ENCODE results near the gene SMARCA1. TPM values are rescaled to one million over a fixed set of nuclear protein-coding genes. Genes with fewer than 3 reads are reported as not detected.

The SMARCA1 gene
- total RNA-seq, 2 experiments from 2014 or later: not detected

- no peak overlapping the region for H3K27ac Mint-ChIP-seq
- H3K4me3 Mint-ChIP-seq: no peak overlapping the region
- no peaks in the 10 kb centered on the region for H3K36me3 Mint-ChIP-seq (ENCODE audit: low read depth)
- no peaks in the 10 kb centered on the region for H3K9me3 Mint-ChIP-seq
- POLR2A ChIA-PET: no interaction called here
- H3K27me3 Mint-ChIP-seq: no peaks in the 10 kb centered on the region
- CTCF ChIA-PET: interaction anchor here (0.6 kb wide), 1 partner anchor 15 kb away, joined by 3 read pairs; no protein-coding TSS in a partner anchor
- no peak for DNase-seq
- no peaks in the 10 kb centered on the region for H3K4me1 Mint-ChIP-seq
These were observed 25.8 kb upstream of the SMARCA1 start for GRCh38 chrX:129549124-129549523.

DNA sequence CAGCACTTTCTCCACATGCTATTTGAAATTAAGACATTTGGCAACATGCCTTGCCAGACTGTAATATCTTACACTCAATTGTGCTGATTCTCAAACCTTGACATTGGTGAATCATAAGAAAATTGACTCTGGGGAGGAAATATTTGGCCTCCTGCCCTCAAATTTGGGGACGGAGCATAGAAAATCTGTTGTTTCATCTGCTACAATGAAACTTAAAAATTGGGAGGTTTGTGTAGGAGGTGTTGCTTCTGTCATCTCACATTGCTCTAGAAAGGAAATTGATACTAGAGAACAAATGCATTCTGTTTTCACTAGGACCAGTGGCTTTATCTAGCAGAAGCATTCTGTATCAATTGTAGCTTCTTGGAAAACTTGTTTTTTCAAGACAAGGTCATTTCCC lies 22.1 kb upstream of the SMARCA1 start:
- Mint-ChIP-seq H3K36me3 (ENCODE audit: low read depth) (no peaks in the 10 kb centered on the region), H3K27me3 (no peaks in the 10 kb centered on the region), H3K27ac (no peak overlapping the region), H3K4me1 (peaks cover 6% of the 10 kb centered on the region), H3K4me3 (no peak overlapping the region), H3K9me3 (no peaks in the 10 kb centered on the region)
- DNase-seq: no peak
- POLR2A ChIA-PET: no interaction called here
- CTCF ChIA-PET: no interaction called here

GRCh38 chrX:129544780-129545179 lies 21.5 kb upstream of the SMARCA1 start:
- Mint-ChIP-seq H3K4me1 (peaks cover 6% of the 10 kb centered on the region), H3K9me3 (no peaks in the 10 kb centered on the region), H3K4me3 (no peak overlapping the region), H3K27ac (no peak overlapping the region), H3K27me3 (no peaks in the 10 kb centered on the region), H3K36me3 (ENCODE audit: low read depth) (no peaks in the 10 kb centered on the region)
- no peak for DNase-seq
- POLR2A ChIA-PET: no interaction called here
- CTCF ChIA-PET: no interaction called here

- H3K4me1 Mint-ChIP-seq: peaks cover 6% of the 10 kb centered on the region
- DNase-seq: no peak
- no peak overlapping the region for H3K27ac Mint-ChIP-seq
- H3K27me3 Mint-ChIP-seq: peaks cover 3% of the 10 kb centered on the region
- H3K36me3 Mint-ChIP-seq (ENCODE audit: low read depth): no peaks in the 10 kb centered on the region
- CTCF ChIA-PET: interaction anchor here (1.0 kb wide), 1 partner anchor 74 kb away, joined by 3 read pairs; no protein-coding TSS in a partner anchor
- H3K4me3 Mint-ChIP-seq: peak overlapping the region; percentile 60
- H3K9me3 Mint-ChIP-seq: no peaks in the 10 kb centered on the region
- POLR2A ChIA-PET: no interaction called here
These were observed 17.5 kb upstream of the SMARCA1 start for GRCh38 chrX:129540722-129541184.

DNA sequence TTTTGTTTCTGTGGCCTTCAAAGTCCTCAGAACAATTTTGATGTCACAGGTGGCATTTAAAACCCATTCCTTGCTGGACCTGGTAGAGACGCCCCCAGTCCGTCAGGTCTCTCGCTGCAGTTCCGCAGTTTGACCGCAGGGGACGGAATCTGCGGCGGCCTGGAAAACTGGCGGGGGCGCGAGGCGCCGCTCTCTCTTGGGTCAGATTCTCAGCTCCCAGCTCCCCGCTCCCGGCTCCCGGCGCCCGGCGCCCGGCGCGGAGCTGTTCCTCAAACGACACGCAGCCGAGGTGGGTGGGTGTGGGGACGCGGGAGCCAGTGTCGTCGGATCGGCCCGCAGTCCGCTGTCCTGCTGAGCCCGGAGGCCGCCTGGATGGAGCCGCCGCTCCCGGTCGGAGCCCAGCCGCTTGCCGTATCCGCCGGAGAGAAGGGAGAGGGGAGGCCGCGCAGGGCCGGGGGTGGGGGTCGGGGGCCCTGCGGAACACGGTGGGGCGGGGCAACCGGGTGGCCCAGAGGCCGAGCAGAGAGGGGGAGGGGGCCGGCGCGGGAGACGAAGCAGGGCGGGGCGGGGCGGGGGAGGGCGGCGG lies 16.9 kb upstream of the SMARCA1 start, which contains the start of gene OCRL:
OCRL (plus strand) TSS at position 192 of the 586 bp plus-strand sequence; CDS start at position 373, 181 bp downstream.
- H3K36me3 Mint-ChIP-seq (ENCODE audit: low read depth): no peaks in the 10 kb centered on the region
- peak within 1 kb of the TSS; percentile 76 for H3K4me3 Mint-ChIP-seq
- peaks cover 3% of the 10 kb centered on the region for H3K27me3 Mint-ChIP-seq

DNA sequence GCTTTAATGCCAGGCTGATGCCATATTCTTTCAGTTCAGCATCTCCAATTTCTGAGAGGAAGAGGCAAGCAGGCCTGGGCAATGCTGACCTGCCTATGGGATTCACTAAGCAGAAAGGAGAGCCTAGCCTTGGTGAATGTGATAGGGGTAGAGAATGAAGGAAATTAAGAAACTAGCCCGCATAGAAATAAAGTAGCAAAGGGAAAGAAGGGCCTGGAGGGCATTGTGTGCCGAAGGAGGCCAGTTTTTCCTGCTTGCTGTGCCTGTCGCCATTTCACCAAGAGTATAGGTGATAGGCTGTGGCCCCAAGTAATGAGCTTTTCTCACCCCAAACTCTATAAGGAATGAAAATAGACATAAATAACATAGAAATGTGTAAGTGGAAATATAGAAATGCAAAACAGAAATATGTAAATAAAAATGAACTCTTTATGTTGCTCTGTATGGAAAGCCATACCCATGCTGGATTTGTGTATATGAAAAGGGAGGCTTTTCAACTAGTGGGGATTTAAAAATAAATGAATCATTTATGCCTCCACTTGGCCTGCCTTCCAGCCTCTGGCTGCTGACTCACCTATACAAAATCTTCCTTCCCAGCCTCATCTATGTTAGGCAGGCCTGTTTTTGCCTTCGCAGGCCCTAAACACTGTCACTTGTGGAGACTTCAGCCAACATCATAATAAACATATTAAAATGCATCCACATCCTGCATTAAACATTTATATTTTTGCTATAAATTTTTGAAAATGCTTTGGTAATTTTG lies 11.7 kb upstream of the SMARCA1 start:
- H3K36me3 Mint-ChIP-seq (ENCODE audit: low read depth): no peaks in the 10 kb centered on the region
- no peak overlapping the region for H3K4me3 Mint-ChIP-seq
- CTCF ChIA-PET: interaction anchor here (0.5 to 0.6 kb wide), 2 partner anchors 15 to 27 kb away, joined by 3 read pairs; no protein-coding TSS in a partner anchor
- DNase-seq: no peak
- no peaks in the 10 kb centered on the region for H3K4me1 Mint-ChIP-seq
- no peaks in the 10 kb centered on the region for H3K9me3 Mint-ChIP-seq
- peaks cover 5% of the 10 kb centered on the region for H3K27me3 Mint-ChIP-seq
- POLR2A ChIA-PET: no interaction called here
- no peak overlapping the region for H3K27ac Mint-ChIP-seq

More for the DNA sequence above, 16.9 kb upstream of the SMARCA1 start, which contains the start of gene OCRL:
- ChIA-PET POLR2A (no interaction called here), CTCF (interaction anchor here (0.7 to 1.0 kb wide), 2 partner anchors 74 to 109 kb away, joined by 3 to 4 read pairs; no protein-coding TSS in a partner anchor)
- Mint-ChIP-seq H3K27ac (no peak within 1 kb of the TSS), H3K4me1 (peaks cover 6% of the 10 kb centered on the region), H3K9me3 (no peaks in the 10 kb centered on the region)
- DNase-seq: peak; percentile 32

DNA sequence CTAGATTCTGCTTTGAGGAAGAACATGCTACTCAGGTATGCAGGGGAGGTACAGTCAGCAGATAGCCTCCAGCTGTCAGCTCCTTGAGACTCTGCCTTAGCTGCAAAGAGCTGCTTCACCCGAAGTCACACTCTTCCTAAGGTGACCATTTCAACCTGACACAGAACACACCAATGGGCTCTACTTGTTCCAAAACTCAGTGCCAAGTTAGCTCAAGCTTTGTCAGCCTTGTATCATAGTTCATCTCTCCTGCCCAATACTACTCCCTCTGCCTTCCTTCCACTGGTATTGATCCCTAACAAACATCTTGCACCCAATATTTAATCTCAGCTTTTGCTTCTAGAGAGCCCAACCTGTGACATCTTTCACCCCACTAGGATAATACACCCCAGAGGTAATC lies 7.8 kb upstream of the SMARCA1 start:
- no peak for DNase-seq
- no peaks in the 10 kb centered on the region for H3K36me3 Mint-ChIP-seq (ENCODE audit: low read depth)
- H3K9me3 Mint-ChIP-seq: no peaks in the 10 kb centered on the region
- ChIA-PET POLR2A (no interaction called here), CTCF (no interaction called here)
- H3K27ac Mint-ChIP-seq: no peak overlapping the region
- no peak overlapping the region for H3K4me3 Mint-ChIP-seq
- no peaks in the 10 kb centered on the region for H3K4me1 Mint-ChIP-seq
- H3K27me3 Mint-ChIP-seq: peaks cover 2% of the 10 kb centered on the region

- CTCF ChIA-PET: no interaction called here
These were observed 7.1 kb upstream of the SMARCA1 start for GRCh38 chrX:129530410-129530809.

GRCh38 chrX:129529685-129530281 lies 6.5 kb upstream of the SMARCA1 start:
- ChIA-PET POLR2A (no interaction called here), CTCF (interaction anchor here (0.6 kb wide), 1 partner anchor 771 kb away, joined by 3 read pairs; no protein-coding TSS in a partner anchor)
- no peak overlapping the region for H3K4me3 Mint-ChIP-seq
- H3K9me3 Mint-ChIP-seq: no peaks in the 10 kb centered on the region
- no peak overlapping the region for H3K27ac Mint-ChIP-seq
- DNase-seq: no peak
- no peaks in the 10 kb centered on the region for H3K36me3 Mint-ChIP-seq (ENCODE audit: low read depth)
- peaks cover 9% of the 10 kb centered on the region for H3K27me3 Mint-ChIP-seq
- no peaks in the 10 kb centered on the region for H3K4me1 Mint-ChIP-seq

More at GRCh38 chrX:129530410-129530809, 7.1 kb upstream of the SMARCA1 start:
- peaks cover 3% of the 10 kb centered on the region for H3K27me3 Mint-ChIP-seq
- H3K27ac Mint-ChIP-seq: no peak overlapping the region
- no peaks in the 10 kb centered on the region for H3K9me3 Mint-ChIP-seq
- POLR2A ChIA-PET: no interaction called here
- H3K36me3 Mint-ChIP-seq (ENCODE audit: low read depth): no peaks in the 10 kb centered on the region
- DNase-seq: no peak
- no peak overlapping the region for H3K4me3 Mint-ChIP-seq
- H3K4me1 Mint-ChIP-seq: no peaks in the 10 kb centered on the region

- H3K27me3 Mint-ChIP-seq: peaks cover 26% of the 10 kb centered on the region
- ChIA-PET CTCF (no interaction called here), POLR2A (no interaction called here)
- no peaks in the 10 kb centered on the region for H3K36me3 Mint-ChIP-seq (ENCODE audit: low read depth)
- peaks cover 6% of the 10 kb centered on the region for H3K4me1 Mint-ChIP-seq
- H3K9me3 Mint-ChIP-seq: peaks cover 1% of the 10 kb centered on the region
- no peak overlapping the region for H3K27ac Mint-ChIP-seq
- no peak overlapping the region for H3K4me3 Mint-ChIP-seq
- DNase-seq: no peak
These were observed 2.6 kb upstream of the SMARCA1 start for GRCh38 chrX:129525896-129526295.

DNA sequence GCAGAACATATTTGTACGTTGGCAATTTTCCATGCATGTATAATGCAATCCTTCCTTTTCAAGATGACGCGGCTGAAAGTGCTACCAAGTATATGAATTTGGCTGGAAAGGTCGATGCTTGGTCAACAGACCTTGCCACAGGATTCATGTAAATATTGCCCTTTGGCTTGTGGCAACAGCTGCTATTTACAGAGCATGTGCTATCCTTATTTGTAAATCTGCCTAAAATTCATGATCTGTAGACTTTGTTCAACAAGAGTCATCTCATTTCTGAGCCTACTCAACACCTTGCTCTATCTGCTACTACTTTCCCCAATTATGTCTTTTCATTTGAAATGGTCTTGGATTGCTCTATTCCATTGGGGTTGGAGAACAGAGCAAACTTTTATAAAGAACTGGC lies 1.9 kb upstream of the SMARCA1 start:
- ChIA-PET CTCF (no interaction called here), POLR2A (no interaction called here)
- Mint-ChIP-seq H3K36me3 (ENCODE audit: low read depth) (no peaks in the 10 kb centered on the region), H3K9me3 (peaks cover 1% of the 10 kb centered on the region), H3K27ac (no peak overlapping the region), H3K27me3 (peaks cover 26% of the 10 kb centered on the region), H3K4me3 (no peak overlapping the region), H3K4me1 (peaks cover 6% of the 10 kb centered on the region)
- no peak for DNase-seq

- H3K36me3 Mint-ChIP-seq (ENCODE audit: low read depth): no peaks in the 10 kb centered on the region
- H3K27me3 Mint-ChIP-seq: peaks cover 27% of the 10 kb centered on the region
- POLR2A ChIA-PET: no interaction called here
- H3K9me3 Mint-ChIP-seq: peaks cover 1% of the 10 kb centered on the region
- DNase-seq: no peak
- H3K4me1 Mint-ChIP-seq: peaks cover 6% of the 10 kb centered on the region
- H3K27ac Mint-ChIP-seq: no peak overlapping the region
- H3K4me3 Mint-ChIP-seq: no peak overlapping the region
- CTCF ChIA-PET: no interaction called here
These were observed 1.1 kb upstream of the SMARCA1 start for GRCh38 chrX:129524250-129524850.
